VCaP (cell line): Measurements from ENCODE around the gene RECQL5.

Experiments used
- H3K27ac ChIP-seq: fragments of 450-650 bp; 2 replicates; pipeline ENCODE4 v1.5.1; 2017
- TF ChIP-seq, protein P1 (sequence below): fragments of 450-650 bp; conservative IDR thresholded peaks from 2 replicates; pipeline ENCODE4 v1.5.1; 2017; ENCODE audit warnings: mild to moderate bottlenecking, moderate library complexity

Gene RECQL5

GRCh38 chr17:75614006-75614405, 52.9 kb downstream of the RECQL5 start:
- TF ChIP-seq, protein P1, sequence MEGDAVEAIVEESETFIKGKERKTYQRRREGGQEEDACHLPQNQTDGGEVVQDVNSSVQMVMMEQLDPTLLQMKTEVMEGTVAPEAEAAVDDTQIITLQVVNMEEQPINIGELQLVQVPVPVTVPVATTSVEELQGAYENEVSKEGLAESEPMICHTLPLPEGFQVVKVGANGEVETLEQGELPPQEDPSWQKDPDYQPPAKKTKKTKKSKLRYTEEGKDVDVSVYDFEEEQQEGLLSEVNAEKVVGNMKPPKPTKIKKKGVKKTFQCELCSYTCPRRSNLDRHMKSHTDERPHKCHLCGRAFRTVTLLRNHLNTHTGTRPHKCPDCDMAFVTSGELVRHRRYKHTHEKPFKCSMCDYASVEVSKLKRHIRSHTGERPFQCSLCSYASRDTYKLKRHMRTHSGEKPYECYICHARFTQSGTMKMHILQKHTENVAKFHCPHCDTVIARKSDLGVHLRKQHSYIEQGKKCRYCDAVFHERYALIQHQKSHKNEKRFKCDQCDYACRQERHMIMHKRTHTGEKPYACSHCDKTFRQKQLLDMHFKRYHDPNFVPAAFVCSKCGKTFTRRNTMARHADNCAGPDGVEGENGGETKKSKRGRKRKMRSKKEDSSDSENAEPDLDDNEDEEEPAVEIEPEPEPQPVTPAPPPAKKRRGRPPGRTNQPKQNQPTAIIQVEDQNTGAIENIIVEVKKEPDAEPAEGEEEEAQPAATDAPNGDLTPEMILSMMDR: no peak
- no peak overlapping the region for H3K27ac ChIP-seq

- TF ChIP-seq, protein P1: no peak
These were observed 53.9 kb downstream of the RECQL5 start for GRCh38 chr17:75612906-75613626.

DNA sequence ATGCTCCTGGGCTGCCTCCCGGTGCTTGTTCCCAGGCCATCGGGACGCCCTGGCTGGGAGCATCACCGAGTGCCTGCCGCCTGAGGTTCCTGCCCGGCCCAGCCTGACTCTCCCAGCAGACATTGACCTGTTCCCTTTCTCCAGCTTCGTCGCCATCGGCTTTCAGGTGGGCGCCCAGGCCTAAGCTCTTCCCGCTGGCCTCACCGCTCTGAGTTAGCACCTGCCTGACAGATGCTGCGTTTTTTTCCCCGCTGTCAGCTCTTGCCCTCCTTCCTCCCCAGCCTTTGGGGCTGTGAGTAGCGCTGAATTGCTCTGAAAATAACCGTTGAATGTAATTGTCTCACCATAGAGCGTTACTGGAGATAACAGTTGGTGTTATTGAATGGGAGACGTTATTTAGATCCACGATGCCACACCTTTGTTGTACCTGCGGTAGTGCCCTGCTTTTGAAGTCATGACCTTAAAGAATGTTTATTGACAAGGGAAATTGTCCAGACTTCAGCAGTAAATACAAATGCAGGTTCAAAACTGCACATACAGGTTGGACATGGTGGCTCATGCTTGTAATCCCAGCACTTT, 55.0 kb downstream of the RECQL5 start:
- TF ChIP-seq, protein P1: no peak
- no peak overlapping the region for H3K27ac ChIP-seq

More at GRCh38 chr17:75612906-75613626, 53.9 kb downstream of the RECQL5 start:
- H3K27ac ChIP-seq: no peak overlapping the region; the same call in 1 of the 2 replicates

GRCh38 chr17:75610103-75610984, 56.6 kb downstream of the RECQL5 start:
- no peak overlapping the region for H3K27ac ChIP-seq
- TF ChIP-seq, protein P1: no peak

DNA sequence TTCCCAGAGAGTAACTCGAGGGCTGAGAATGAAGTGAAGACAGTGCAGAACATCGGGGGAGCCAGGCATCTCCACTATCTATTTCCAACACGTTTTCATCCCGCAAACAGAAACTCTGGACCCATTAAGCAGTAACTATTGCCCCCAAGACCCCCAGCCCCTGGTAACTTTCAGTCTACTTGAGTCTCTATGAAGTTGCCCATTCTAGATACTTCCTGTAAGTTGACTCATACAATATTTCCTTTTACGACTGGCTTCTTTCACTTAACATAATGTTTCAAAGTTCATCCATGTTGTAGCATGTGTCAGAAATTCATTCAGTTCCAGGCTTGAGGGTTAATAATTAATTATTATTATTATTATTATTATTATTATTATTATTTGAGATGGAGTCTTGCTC, 59.9 kb downstream of the RECQL5 start:
- TF ChIP-seq, protein P1: no peak
- no peak overlapping the region for H3K27ac ChIP-seq

DNA sequence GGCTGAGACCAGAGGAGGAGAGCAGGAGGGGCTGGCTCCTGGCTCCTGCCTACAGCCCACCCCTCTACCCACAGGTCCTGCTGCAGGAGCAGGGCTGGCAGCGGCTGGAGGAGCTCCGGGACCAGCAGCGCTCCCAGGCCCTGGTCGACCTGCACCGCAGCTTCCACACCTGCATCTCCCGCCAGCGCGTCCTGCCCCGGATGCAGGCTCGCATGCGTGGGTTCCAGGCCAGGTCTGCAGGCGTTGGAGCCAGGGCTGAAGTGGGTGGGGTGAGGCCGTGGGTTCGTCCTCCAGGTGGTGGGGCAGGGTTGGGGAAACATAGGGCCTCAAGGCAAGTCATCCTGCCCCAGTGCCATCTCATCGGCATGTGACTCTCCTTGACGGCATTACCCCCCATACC, 61.2 kb downstream of the RECQL5 start:
- H3K27ac ChIP-seq: no peak overlapping the region
- TF ChIP-seq, protein P1: no peak

DNA sequence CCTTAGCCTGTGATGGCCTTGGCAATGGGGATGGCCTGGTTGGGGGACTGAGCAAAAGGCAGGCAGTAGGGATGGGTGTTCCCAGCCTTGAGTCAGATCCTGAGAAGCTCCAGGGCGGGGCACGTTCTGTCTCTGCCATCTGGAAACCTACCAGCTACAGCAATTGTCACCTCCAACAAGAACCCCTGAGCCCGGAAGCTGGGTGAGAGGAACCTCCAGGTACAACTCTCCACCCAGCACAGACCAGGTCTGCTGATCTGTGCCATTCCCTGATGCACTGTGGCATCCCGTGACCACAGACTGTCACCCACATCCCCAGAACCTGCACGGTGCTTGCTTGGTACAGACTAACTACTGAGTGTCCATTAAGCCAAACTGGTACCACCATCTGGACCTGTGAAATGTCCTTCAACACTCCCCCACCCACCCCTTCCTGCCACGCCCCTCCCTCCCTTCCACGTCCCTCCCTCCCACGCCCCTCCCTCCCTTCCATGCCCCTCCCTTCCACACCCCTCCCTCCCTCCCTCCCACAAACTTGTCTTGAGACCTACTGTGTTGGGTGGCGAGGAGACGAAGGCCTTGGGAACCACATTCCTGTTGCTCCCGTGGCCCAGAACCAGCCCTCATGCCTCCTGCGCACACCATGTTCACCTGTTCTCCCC, 62.8 kb downstream of the RECQL5 start:
- TF ChIP-seq, protein P1: no peak
- no peak overlapping the region for H3K27ac ChIP-seq
